Activated CD8-positive, alpha-beta T cell treated with anti-CD3 and anti-CD28 coated beads for 36 hours (primary cell): ENCODE data around the gene STPG2. TPM values are rescaled to one million over a fixed set of nuclear protein-coding genes. Genes with fewer than 3 reads are reported as not detected.

Source experiments
- ATAC-seq: fragments of 200-7000 bp; cut with Tn5 transposase; one replicate; pipeline ENCODE4 v1.10.0; 2021; ENCODE audit warnings: mild to moderate bottlenecking, moderate library complexity
- CTCF ChIA-PET: fragments of 350-600 bp; sonication (Branson Sonifier 250); formaldehyde crosslinking; loops from one replicate; lab custom pipeline; 2021; ENCODE audit warnings: antibody characterized with exemption; lab: Charles Lee
- POLR2A ChIA-PET: fragments of 350-600 bp; sonication (Branson Sonifier 250); formaldehyde crosslinking; loops from one replicate; lab custom pipeline; 2021; ENCODE audit warnings: antibody characterized with exemption; lab: Charles Lee
- DNase-seq: peaks from one replicate; pipeline ENCODE4 v3.0.0-alpha.2; 2020
- H3K27ac Mint-ChIP-seq: one replicate; pipeline ENCODE4 v1.8.0; 2021; ENCODE audit warnings: mild to moderate bottlenecking, mixed read lengths
- H3K27me3 Mint-ChIP-seq: one replicate; pipeline ENCODE4 v1.8.0; 2021; ENCODE audit warnings: mixed read lengths
- H3K36me3 Mint-ChIP-seq: one replicate; pipeline ENCODE4 v1.8.0; 2021; ENCODE audit warnings: low read depth, mixed read lengths
- H3K4me1 Mint-ChIP-seq: one replicate; pipeline ENCODE4 v1.8.0; 2021; ENCODE audit warnings: low read depth, mixed read lengths
- H3K4me3 Mint-ChIP-seq: one replicate; pipeline ENCODE4 v1.8.0; 2021; ENCODE audit warnings: mild to moderate bottlenecking, moderate library complexity, mixed read lengths
- H3K9me3 Mint-ChIP-seq: one replicate; pipeline ENCODE4 v1.8.0; 2021; ENCODE audit warnings: mixed read lengths
- CTCF ChIP-seq: fragments of 200-600 bp; IDR thresholded peaks from one replicate; pipeline ENCODE4 v1.8.0; 2022; ENCODE audit warnings: antibody characterized with exemption, mild to moderate bottlenecking
- intact Hi-C: fragments of 100-400 bp; cut with micrococcal nuclease; formaldehyde crosslinking; loops from one replicate; pipeline ENCODE4 v1.10.0; 2022
- total RNA-seq, 2 experiments: library from RNA; stranded (reverse); gene quantifications; one replicate each; pipeline ENCODE4 v1.2.3, GENCODE V29; 2021

STPG2 gene
- total RNA-seq, 2 experiments from 2014 or later = 0.16 to 0.18 TPM

- Mint-ChIP-seq H3K9me3 (peaks cover 24% of the 10 kb centered on the region), H3K4me3 (no peak overlapping the region), H3K4me1 (no peaks in the 10 kb centered on the region), H3K36me3 (no peaks in the 10 kb centered on the region), H3K27me3 (no peaks in the 10 kb centered on the region), H3K27ac (no peak overlapping the region)
- DNase-seq (no peak), ATAC-seq (no peak)
- TF ChIP-seq CTCF = no peak
- ChIA-PET CTCF (no interaction called here), POLR2A (no interaction called here)
- intact Hi-C loops = no loop called here
Observed at GRCh38 chr4:97942137-97942536, 201.1 kb downstream of the STPG2 start.

GRCh38 chr4:97938141-97938540 is 205.1 kb downstream of the STPG2 start:
- no peak for TF ChIP-seq CTCF
- intact Hi-C loops = no loop called here
- ChIA-PET POLR2A (no interaction called here), CTCF (no interaction called here)
- Mint-ChIP-seq H3K27me3 (no peaks in the 10 kb centered on the region), H3K4me3 (no peak overlapping the region), H3K9me3 (peaks cover 40% of the 10 kb centered on the region), H3K27ac (no peak overlapping the region), H3K36me3 (no peaks in the 10 kb centered on the region), H3K4me1 (no peaks in the 10 kb centered on the region)
- ATAC-seq (no peak), DNase-seq (no peak)

- Mint-ChIP-seq H3K27me3 (no peaks in the 10 kb centered on the region), H3K27ac (no peak overlapping the region), H3K9me3 (peaks cover 1% of the 10 kb centered on the region), H3K36me3 (no peaks in the 10 kb centered on the region), H3K4me1 (no peaks in the 10 kb centered on the region), H3K4me3 (no peak overlapping the region)
- no peak for TF ChIP-seq CTCF
- DNase-seq (no peak), ATAC-seq (no peak)
- ChIA-PET CTCF (no interaction called here), POLR2A (no interaction called here)
- intact Hi-C loops = no loop called here
Observed at GRCh38 chr4:97924341-97924958, 218.8 kb downstream of the STPG2 start.

- ATAC-seq (no peak), DNase-seq (no peak)
- Mint-ChIP-seq H3K36me3 (no peaks in the 10 kb centered on the region), H3K9me3 (peaks cover 1% of the 10 kb centered on the region), H3K27me3 (no peaks in the 10 kb centered on the region), H3K4me1 (no peaks in the 10 kb centered on the region), H3K4me3 (no peak overlapping the region), H3K27ac (no peak overlapping the region)
- POLR2A ChIA-PET = no interaction called here
- CTCF ChIA-PET = no interaction called here
- intact Hi-C loops = no loop called here
- TF ChIP-seq CTCF = no peak
Observed at GRCh38 chr4:97923096-97923495, 220.2 kb downstream of the STPG2 start.

GRCh38 chr4:97917115-97917514 is 226.2 kb downstream of the STPG2 start:
- no peaks in the 10 kb centered on the region for H3K27me3 Mint-ChIP-seq
- intact Hi-C loops = no loop called here
- H3K9me3 Mint-ChIP-seq = peaks cover 8% of the 10 kb centered on the region
- H3K4me3 Mint-ChIP-seq = no peak overlapping the region
- H3K27ac Mint-ChIP-seq = no peak overlapping the region
- ATAC-seq (no peak), DNase-seq (no peak)
- no peaks in the 10 kb centered on the region for H3K36me3 Mint-ChIP-seq
- ChIA-PET POLR2A (no interaction called here), CTCF (no interaction called here)
- no peak for TF ChIP-seq CTCF
- no peaks in the 10 kb centered on the region for H3K4me1 Mint-ChIP-seq
